HCT116 (cell line): ENCODE measurements around the gene CGNL1. TPM values are rescaled to one million over a fixed set of nuclear protein-coding genes. Genes with fewer than 3 reads are reported as not detected.

ENCODE experiments used
- ATAC-seq: fragments of 200-7000 bp; cut with Tn5 transposase; 2 replicates; pipeline ENCODE4 v1.9.1; 2020; ENCODE audit warnings: mild to moderate bottlenecking, moderate library complexity
- BruUV-seq: library from RNA; stranded (reverse); fragments of 400-500 nt; replicated peaks from 2 replicates; lab custom pipeline; 2021; lab: Mats Ljungman, UMichigan
- CTCF ChIA-PET: fragments of 300-600 bp; sonication (Branson Sonifier 250); formaldehyde crosslinking; loops from one replicate; lab custom pipeline; 2021; ENCODE audit warnings: antibody characterized with exemption; lab: Charles Lee
- POLR2A ChIA-PET: fragments of 300-600, 350-600 bp; sonication (Branson Sonifier 250); formaldehyde crosslinking; loops from one replicate; lab custom pipeline; 2021; ENCODE audit warnings: antibody characterized with exemption; lab: Charles Lee
- RAD21 ChIA-PET, 2 experiments: fragments of 300-600 bp; sonication (Branson Sonifier 250); formaldehyde crosslinking; loops; one replicate each; lab custom pipeline; 2023; ENCODE audit warnings: low total read pairs in 2 of 2; ENCODE audit not compliant: uncharacterized antibody in 2 of 2, unreplicated experiment in 2 of 2, low non-redundant PET in 1 of 2; lab: Charles Lee
- DNase-seq: peaks from one replicate; pipeline ENCODE4 v3.0.0-alpha.2; 2010; ENCODE audit warnings: low read depth, low spot score
- H2AFZ ChIP-seq: fragments of 200-600 bp; shearing (Covaris generic), sonication (generic); 2 replicates; pipeline ENCODE4 v1.6.1; 2017; ENCODE audit warnings: low read depth, mixed run types, mixed read lengths, antibody characterized with exemption, low read length; ENCODE audit not compliant: poor library complexity, severe bottlenecking
- H3K27ac ChIP-seq: 2 replicates; pipeline ENCODE4 v1.5.1; 2012; ENCODE audit warnings: low read depth, low read length
- H3K27me3 ChIP-seq: fragments of 200-600 bp; sonication (generic); 2 replicates; pipeline ENCODE4 v1.6.1; 2016; ENCODE audit warnings: mixed run types, low read length, mixed read lengths; ENCODE audit not compliant: insufficient read depth
- H3K36me3 ChIP-seq, 2 experiments: fragments of 200-500 bp in 1 of 2; fragments of 200-600 bp in 1 of 2; sonication (Bioruptor generic) in 1 of 2; sonication (generic) in 1 of 2; 2 replicates each; pipeline versions ENCODE4 v1.5.1 to v1.6.1; 2014 to 2016; ENCODE audit warnings: low read length in 2 of 2, inconsistent platforms in 1 of 2, mixed read lengths in 1 of 2, mixed run types in 1 of 2; ENCODE audit not compliant: insufficient read depth in 2 of 2, control insufficient read depth in 1 of 2
- H3K4me1 ChIP-seq, 2 experiments: fragments of 200-600 bp in 1 of 2; sonication (generic) in 1 of 2; 2 replicates each; pipeline versions ENCODE4 v1.5.1 to v1.6.1; 2012 to 2017; ENCODE audit warnings: low read length in 2 of 2, inconsistent platforms in 1 of 2, mild to moderate bottlenecking in 1 of 2, mixed read lengths in 1 of 2, mixed run types in 1 of 2, moderate library complexity in 1 of 2; ENCODE audit not compliant: insufficient read depth in 2 of 2, control insufficient read depth in 1 of 2
- H3K4me2 ChIP-seq: fragments of 200-600 bp; sonication (generic); 2 replicates; pipeline ENCODE4 v1.6.1; 2017; ENCODE audit warnings: mixed run types, low read length, mixed read lengths
- H3K4me3 ChIP-seq, 2 experiments: fragments of 200-600 bp in 1 of 2; sonication (generic) in 1 of 2; replicated peaks in 1 of 2; 2 replicates each; pipeline ENCODE4 v1.5.1; 2011 to 2016; ENCODE audit warnings: low read length in 2 of 2, control low read depth in 1 of 2, low read depth in 1 of 2, mild to moderate bottlenecking in 1 of 2, mixed read lengths in 1 of 2, mixed run types in 1 of 2
- H3K79me2 ChIP-seq: fragments of 200-600 bp; sonication (generic); 2 replicates; pipeline ENCODE4 v1.6.1; 2017; ENCODE audit warnings: mild to moderate bottlenecking, mixed run types, low read length, moderate library complexity, mixed read lengths; ENCODE audit not compliant: insufficient read depth
- H3K9ac ChIP-seq: fragments of 200-600 bp; sonication (generic); 2 replicates; pipeline ENCODE4 v1.6.1; 2016; ENCODE audit warnings: low read length, mixed read lengths
- H3K9me2 ChIP-seq: fragments of 200-600 bp; sonication (generic), shearing (Covaris generic); 2 replicates; pipeline ENCODE4 v1.6.1; 2017; ENCODE audit warnings: mixed run types, mild to moderate bottlenecking, moderate library complexity; ENCODE audit not compliant: insufficient read depth
- H3K9me3 ChIP-seq, 2 experiments: fragments of 200-500 bp in 1 of 2; fragments of 200-600 bp in 1 of 2; sonication (Bioruptor generic) in 1 of 2; sonication (generic) in 1 of 2; 2 replicates each; pipeline ENCODE4 v1.6.1; 2014 to 2017; ENCODE audit warnings: low read length in 2 of 2, mixed read lengths in 2 of 2, inconsistent platforms in 1 of 2, low read depth in 1 of 2, mild to moderate bottlenecking in 1 of 2, mixed run types in 1 of 2, moderate library complexity in 1 of 2; ENCODE audit not compliant: control insufficient read depth in 1 of 2, insufficient read depth in 1 of 2
- H4K20me1 ChIP-seq: fragments of 200-600 bp; sonication (generic), shearing (Covaris generic); 2 replicates; pipeline ENCODE4 v1.6.1; 2017; ENCODE audit warnings: mixed run types, mild to moderate bottlenecking, moderate library complexity; ENCODE audit not compliant: insufficient read depth
- EGR1 ChIP-seq: IDR thresholded peaks from 2 replicates; pipeline ENCODE4 v1.6.1; 2012; ENCODE audit warnings: low read depth
- EZH2 ChIP-seq: fragments of 200-600 bp; sonication (generic); IDR thresholded peaks from 2 replicates; pipeline ENCODE4 v1.6.1; 2017; ENCODE audit warnings: antibody characterized with exemption, mixed run types
- JUND ChIP-seq: IDR thresholded peaks from 2 replicates; pipeline ENCODE4 v1.6.1; 2012
- POLR2AphosphoS5 ChIP-seq: IDR thresholded peaks from 2 replicates; pipeline ENCODE4 v1.6.1; 2011; ENCODE audit warnings: mild to moderate bottlenecking, low read depth, low read length, moderate library complexity
- SIN3A ChIP-seq: IDR thresholded peaks from 2 replicates; pipeline ENCODE4 v1.6.1; 2012; ENCODE audit warnings: low read depth
- SP1 ChIP-seq: IDR thresholded peaks from 2 replicates; pipeline ENCODE4 v1.6.1; 2012; ENCODE audit warnings: low read depth
- YY1 ChIP-seq: IDR thresholded peaks from 2 replicates; pipeline ENCODE4 v1.6.1; 2011; ENCODE audit warnings: low read length, low read depth, moderate library complexity, mild to moderate bottlenecking; ENCODE audit not compliant: insufficient replicate concordance; ENCODE audit errors: extremely low read depth
- ZBTB33 ChIP-seq: IDR thresholded peaks from 2 replicates; pipeline ENCODE4 v1.6.1; 2011; ENCODE audit warnings: mild to moderate bottlenecking, low read length, moderate library complexity; ENCODE audit not compliant: insufficient replicate concordance; ENCODE audit errors: extremely low read depth
- ZFX ChIP-seq: fragments of 450-650 bp; IDR thresholded peaks from 2 replicates; pipeline ENCODE4 v1.6.1; 2017
- ZNF274 ChIP-seq: fragments of 200-500 bp; sonication (Bioruptor generic); IDR thresholded peaks from 2 replicates; pipeline ENCODE4 v1.6.1; 2014; ENCODE audit warnings: mild to moderate bottlenecking, low read depth, low read length, inconsistent platforms
- intact Hi-C: fragments of 100-400 bp; cut with micrococcal nuclease; formaldehyde crosslinking; loops from 2 replicates; pipeline ENCODE4 v1.10.0; 2022
- total RNA-seq: library from RNA; stranded (reverse); gene quantifications from one replicate; pipeline ENCODE4 v1.2.1, GENCODE V29; 2021; ENCODE audit not compliant: unreplicated experiment

The CGNL1 gene
- total RNA-seq, 1 experiment from 2014 or later, result 2.2 TPM

GRCh38 chr15:57423599-57424140 lies 47.4 kb downstream of the CGNL1 start:
- Histone ChIP-seq H3K36me3 (no peaks in the 10 kb centered on the region), H4K20me1 (no peaks in the 10 kb centered on the region), H3K27ac (no peak overlapping the region), H3K4me1 (no peaks in the 10 kb centered on the region), H3K9me3 (no peaks in the 10 kb centered on the region), H3K9ac (no peak overlapping the region), H3K9me2 (no peaks in the 10 kb centered on the region), H2AFZ (no peak overlapping the region), H3K4me2 (no peak overlapping the region), H3K4me3 (no peak overlapping the region), H3K79me2 (no peaks in the 10 kb centered on the region), H3K27me3 (no peaks in the 10 kb centered on the region)
- ChIA-PET CTCF (no interaction called here), POLR2A (no interaction called here), RAD21 (no interaction called here)
- TF ChIP-seq POLR2AphosphoS5 (no peak), SIN3A (no peak), EZH2 (no peak), ZFX (no peak), SP1 (no peak), JUND (no peak), EGR1 (no peak), ZBTB33 (no peak), YY1 (no peak), ZNF274 (no peak)
- BruUV-seq, result no TSS peak
- intact Hi-C loops, result no loop called here
- ATAC-seq, result no peak
- DNase-seq, result no peak
